ENCODE data around the gene SLC25A33.

SLC25A33 gene

DNA sequence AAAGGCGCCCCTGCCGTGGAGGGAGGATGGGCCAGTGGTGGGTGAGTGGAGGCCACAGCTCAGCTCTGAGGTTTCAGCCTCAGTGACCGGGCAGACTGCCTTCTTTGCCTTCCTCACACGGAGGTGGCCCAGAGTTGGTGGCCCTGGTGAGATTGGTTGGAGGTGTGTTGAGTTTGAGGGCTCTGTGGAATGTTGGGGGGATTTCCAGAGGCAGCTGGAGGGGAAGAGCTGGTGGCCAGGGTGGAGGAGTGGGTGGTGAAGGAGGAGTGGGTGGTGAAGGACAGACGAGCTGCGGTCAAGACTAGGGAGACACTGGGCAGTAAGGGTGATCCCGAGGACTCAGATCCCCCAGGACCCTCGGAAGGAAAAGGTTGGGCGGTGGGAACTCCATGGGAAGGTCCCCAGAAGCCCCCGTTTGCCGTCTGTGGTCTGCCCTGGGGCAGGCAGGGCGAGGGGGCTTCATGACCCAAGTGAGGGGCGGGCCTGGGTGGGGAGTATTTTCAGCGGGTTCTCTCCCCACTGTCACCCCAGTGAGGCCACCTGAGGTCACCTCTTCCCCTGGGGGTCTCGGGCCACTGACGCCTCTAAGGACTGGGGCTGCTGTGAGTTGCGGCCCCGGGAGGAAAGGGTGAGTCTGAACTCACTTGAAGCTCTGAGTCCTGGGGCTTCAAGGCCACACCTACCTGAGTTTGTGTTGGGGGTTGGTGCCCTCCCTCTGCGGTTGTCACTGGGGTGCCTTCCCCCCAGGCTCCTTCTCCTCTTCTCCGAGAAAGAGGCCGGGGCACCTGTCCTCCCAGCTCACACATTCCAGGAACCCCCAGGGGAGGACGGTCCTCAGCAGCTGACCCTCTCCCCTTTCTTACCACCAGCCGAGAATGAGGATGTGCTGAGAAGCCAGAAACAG, 89.5 kb downstream of the SLC25A33 start:
- no peak for DNase-seq

DNA sequence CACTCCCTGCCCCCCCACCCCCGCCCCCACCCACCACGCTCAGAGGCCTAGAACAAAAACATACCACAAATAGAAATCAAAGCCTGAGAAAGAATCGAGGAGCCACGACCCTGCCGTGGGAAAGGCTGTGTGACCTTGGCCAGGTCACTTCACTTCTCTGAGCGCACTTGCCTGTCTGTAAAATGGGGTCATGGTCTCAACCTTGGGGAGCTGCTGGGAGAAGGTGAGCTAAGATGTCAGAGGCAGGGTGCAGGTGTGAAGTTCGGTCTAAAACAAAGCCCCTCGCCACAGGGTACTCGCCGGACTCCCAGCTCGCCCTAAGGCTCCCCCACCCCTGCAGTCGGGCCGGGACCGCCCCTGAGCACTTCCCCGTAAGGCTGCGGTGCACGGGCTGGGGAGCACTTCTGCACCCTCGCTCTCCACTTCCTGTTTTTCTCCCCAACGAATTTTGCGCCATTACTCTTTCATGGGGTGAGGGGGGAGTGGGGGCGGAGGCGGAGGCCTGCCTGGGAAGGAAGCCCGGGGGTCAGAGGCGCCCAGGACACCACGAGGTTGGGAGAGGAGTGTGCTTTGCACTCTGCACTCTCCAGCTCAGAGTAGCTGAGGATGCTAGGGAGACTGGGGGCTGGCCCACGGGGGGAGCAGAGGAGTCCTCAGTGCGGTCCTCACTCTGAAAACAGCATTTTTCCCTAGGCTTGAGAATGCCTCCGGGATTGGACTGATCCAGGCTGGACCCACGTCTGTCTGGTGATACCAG, 90.4 kb downstream of the SLC25A33 start:
- no peak for DNase-seq

DNA sequence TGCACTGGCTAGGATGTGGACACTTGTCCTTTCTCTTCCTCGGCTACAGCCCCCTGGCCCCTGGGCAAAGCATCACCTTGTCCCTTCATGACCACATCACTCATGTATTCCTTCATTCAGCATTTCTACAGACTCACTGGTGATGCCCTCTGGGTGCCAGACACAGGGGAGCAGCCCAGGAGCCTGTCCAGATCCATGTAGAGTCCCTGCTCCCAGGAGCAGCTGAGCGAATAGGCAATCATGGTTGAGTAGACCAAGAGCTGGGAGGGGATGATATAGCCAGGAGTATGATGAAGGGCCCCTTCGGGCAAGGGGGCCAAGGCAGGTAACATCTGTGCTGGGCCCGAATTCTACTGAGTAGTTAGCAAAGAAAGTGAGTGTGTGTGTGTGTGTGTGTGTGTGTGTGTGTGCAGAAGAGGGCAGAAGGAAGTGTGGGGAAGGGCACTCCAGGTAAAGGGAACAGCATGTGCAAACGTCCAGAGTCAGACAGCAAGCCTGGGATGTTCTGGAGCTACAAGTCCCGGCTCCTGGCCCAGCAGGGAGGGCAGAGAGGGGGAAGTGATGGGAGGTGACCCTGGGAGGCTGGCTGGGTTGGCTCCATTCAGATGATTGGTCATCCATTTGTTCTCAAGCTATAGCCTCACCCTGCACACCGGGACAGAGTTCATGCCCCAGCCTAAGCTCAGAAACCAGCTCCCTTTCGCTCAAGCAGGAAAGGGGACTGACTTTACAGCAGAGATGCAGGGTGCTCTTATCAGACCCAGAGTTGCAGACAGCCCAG, 91.3 kb downstream of the SLC25A33 start:
- no peak for DNase-seq

DNA sequence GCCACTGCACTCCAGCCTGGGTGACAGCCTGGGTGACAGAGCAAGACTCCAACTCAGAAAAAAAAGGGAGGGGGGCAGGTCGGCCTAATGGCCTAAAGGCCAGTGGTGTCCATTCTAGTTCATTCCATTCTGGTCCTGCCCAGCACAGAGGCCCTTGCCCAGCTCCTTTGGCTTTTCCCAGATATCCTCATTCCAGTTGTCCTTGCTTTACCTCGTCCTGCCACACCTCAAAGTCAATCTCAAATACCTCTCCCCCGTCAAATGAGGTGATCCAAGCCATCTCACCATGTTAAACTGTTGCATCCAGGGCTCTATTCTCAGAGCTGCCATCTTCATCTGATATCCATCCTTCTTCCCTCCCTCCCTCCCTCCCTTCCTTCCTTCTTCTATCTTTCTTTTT, 92.3 kb downstream of the SLC25A33 start:
- DNase-seq: no peak

DNA sequence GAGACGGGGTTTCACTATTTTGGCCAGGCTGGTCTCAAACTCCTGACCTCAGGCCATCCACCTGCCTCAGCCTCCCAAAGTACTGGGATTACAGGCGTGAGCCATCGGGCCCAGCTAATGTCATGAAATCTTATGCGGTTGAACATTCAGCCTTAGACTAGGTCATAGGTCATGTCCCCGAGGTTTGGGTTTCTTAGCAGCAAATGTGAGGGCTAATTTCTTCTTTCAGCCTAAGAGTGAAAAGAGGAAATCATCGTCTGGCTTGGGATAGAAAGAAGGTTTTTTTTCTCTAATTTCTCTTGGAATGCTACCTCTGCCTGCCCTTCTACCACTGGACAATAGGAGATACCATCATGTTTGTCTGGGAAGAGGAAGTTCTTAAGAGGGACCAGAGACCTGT, 94.2 kb downstream of the SLC25A33 start:
- DNase-seq: no peak

DNA sequence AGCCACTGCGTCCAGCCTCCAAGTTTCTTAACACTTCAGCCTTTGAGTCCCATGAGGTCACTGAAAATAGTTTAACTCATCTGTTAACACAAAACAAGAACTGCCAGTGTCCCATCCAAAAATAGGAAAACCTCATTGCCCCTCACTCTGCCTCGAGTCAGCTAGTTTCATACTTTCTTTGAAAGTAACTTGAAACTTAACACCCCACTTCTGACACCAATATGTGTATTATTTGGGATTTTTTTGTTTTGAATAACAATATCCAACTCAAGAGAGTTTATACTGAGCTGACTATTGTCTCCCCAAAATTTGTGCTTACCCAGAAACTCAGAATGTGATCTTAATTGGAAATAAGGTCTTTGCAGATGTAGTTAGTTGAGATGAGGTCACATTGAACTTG, 95.3 kb downstream of the SLC25A33 start:
- no peak for DNase-seq
